Measurements from ENCODE around the gene SOX15. TPM values are rescaled to one million over a fixed set of nuclear protein-coding genes. Genes with fewer than 3 reads are reported as not detected.

Gene SOX15
- total and polyA plus RNA-seq, 2 of the 13 experiments (the other 11 are each of a cell fraction or from before 2014, with no cell fraction given) = 0.07 to 0.18 TPM

DNA sequence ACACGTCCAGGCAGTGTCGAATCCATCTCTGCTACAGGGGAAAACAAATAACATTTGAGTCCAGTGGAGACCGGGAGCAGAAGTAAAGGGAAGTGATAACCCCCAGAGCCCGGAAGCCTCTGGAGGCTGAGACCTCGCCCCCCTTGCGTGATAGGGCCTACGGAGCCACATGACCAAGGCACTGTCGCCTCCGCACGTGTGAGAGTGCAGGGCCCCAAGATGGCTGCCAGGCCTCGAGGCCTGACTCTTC lies 17.6 kb downstream of the SOX15 start (continued):
- TF ChIP-seq, protein P1, sequence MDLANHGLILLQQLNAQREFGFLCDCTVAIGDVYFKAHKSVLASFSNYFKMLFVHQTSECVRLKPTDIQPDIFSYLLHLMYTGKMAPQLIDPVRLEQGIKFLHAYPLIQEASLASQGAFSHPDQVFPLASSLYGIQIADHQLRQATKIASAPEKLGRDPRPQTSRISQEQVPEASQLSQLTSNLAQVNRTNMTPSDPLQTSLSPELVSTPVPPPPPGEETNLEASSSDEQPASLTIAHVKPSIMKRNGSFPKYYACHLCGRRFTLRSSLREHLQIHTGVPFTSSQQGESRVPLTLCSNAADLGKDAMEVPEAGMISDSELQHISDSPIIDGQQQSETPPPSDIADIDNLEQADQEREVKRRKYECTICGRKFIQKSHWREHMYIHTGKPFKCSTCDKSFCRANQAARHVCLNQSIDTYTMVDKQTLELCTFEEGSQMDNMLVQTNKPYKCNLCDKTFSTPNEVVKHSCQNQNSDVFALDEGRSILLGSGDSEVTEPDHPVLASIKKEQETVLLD (CRISPR knock-in tag; IDR thresholded peaks at IDR 0.05; ENCODE audit: low read depth) = 0 out of 2 replicates have a peak, but pooled peaks have one; percentile 70
- TF ChIP-seq ZSCAN22 (CRISPR knock-in tag; IDR thresholded peaks at IDR 0.05) (no peak), ARNTL (CRISPR knock-in tag; IDR thresholded peaks at IDR 0.05) (peak; percentile 98), SOX13 (IDR thresholded peaks at IDR 0.05) (no peak), SOX13 (CRISPR knock-in tag; conservative IDR thresholded peaks at IDR 0.05 in 1 of 2, IDR thresholded peaks at IDR 0.05 in 1 of 2) (0 out of 4 replicates have a peak, but pooled peaks of 1 of the 2 experiments have one; percentile 12), ZNF367 (CRISPR knock-in tag; IDR thresholded peaks at IDR 0.05; ENCODE audit: borderline replicate concordance) (no peak), JDP2 (CRISPR knock-in tag; IDR thresholded peaks at IDR 0.05; ENCODE audit: borderline replicate concordance) (no peak), SSRP1 (CRISPR knock-in tag; IDR thresholded peaks at IDR 0.05) (no peak; the same call in 1 of the 2 replicates), SNAPC2 (CRISPR knock-in tag; IDR thresholded peaks at IDR 0.05) (peak; percentile 87), ZFP37 (CRISPR knock-in tag; IDR thresholded peaks at IDR 0.05; ENCODE audit: borderline replicate concordance) (0 out of 2 replicates have a peak, but pooled peaks have one; percentile 46), SP2 (CRISPR knock-in tag; IDR thresholded peaks at IDR 0.05) (no peak), ZBTB1 (CRISPR knock-in tag; IDR thresholded peaks at IDR 0.05; ENCODE audit: borderline replicate concordance) (no peak), TOPORS (CRISPR knock-in tag; IDR thresholded peaks at IDR 0.05) (no peak), GZF1 (CRISPR knock-in tag; IDR thresholded peaks at IDR 0.05) (no peak), ZNF335 (CRISPR knock-in tag; IDR thresholded peaks at IDR 0.05) (peak; percentile 87; the same call in 1 of the 2 replicates), ZNF589 (CRISPR knock-in tag; conservative IDR thresholded peaks at IDR 0.05) (no peak; the same call in 1 of the 2 replicates), ZNF30 (CRISPR knock-in tag; IDR thresholded peaks at IDR 0.05) (no peak), XRCC5 (optimal IDR thresholded peaks at IDR 0.05; ENCODE audit: low read length) (peak; percentile 73), ZNF160 (CRISPR knock-in tag; IDR thresholded peaks at IDR 0.05) (no peak), HMG20B (CRISPR knock-in tag; conservative IDR thresholded peaks at IDR 0.05) (no peak), ZFX (CRISPR knock-in tag; IDR thresholded peaks at IDR 0.05; ENCODE audit: low read depth) (peak; percentile 97), MEIS2 (CRISPR knock-in tag; IDR thresholded peaks at IDR 0.05) (0 out of 2 replicates have a peak, but pooled peaks have one; percentile 92), ZNF501 (CRISPR knock-in tag; IDR thresholded peaks at IDR 0.05) (no peak), ZNF841 (CRISPR knock-in tag; IDR thresholded peaks at IDR 0.05; ENCODE audit: borderline replicate concordance) (no peak), PRMT3 (CRISPR knock-in tag; IDR thresholded peaks at IDR 0.05; ENCODE audit: borderline replicate concordance, low read depth) (no peak), ZNF839 (CRISPR knock-in tag; IDR thresholded peaks at IDR 0.05; ENCODE audit: borderline replicate concordance) (no peak), ZNF605 (CRISPR knock-in tag; IDR thresholded peaks at IDR 0.05) (no peak; the same call in 1 of the 2 replicates)
- TF ChIP-seq, protein P2, sequence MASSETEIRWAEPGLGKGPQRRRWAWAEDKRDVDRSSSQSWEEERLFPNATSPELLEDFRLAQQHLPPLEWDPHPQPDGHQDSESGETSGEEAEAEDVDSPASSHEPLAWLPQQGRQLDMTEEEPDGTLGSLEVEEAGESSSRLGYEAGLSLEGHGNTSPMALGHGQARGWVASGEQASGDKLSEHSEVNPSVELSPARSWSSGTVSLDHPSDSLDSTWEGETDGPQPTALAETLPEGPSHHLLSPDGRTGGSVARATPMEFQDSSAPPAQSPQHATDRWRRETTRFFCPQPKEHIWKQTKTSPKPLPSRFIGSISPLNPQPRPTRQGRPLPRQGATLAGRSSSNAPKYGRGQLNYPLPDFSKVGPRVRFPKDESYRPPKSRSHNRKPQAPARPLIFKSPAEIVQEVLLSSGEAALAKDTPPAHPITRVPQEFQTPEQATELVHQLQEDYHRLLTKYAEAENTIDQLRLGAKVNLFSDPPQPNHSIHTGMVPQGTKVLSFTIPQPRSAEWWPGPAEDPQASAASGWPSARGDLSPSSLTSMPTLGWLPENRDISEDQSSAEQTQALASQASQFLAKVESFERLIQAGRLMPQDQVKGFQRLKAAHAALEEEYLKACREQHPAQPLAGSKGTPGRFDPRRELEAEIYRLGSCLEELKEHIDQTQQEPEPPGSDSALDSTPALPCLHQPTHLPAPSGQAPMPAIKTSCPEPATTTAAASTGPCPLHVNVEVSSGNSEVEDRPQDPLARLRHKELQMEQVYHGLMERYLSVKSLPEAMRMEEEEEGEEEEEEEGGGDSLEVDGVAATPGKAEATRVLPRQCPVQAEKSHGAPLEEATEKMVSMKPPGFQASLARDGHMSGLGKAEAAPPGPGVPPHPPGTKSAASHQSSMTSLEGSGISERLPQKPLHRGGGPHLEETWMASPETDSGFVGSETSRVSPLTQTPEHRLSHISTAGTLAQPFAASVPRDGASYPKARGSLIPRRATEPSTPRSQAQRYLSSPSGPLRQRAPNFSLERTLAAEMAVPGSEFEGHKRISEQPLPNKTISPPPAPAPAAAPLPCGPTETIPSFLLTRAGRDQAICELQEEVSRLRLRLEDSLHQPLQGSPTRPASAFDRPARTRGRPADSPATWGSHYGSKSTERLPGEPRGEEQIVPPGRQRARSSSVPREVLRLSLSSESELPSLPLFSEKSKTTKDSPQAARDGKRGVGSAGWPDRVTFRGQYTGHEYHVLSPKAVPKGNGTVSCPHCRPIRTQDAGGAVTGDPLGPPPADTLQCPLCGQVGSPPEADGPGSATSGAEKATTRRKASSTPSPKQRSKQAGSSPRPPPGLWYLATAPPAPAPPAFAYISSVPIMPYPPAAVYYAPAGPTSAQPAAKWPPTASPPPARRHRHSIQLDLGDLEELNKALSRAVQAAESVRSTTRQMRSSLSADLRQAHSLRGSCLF (CRISPR knock-in tag; IDR thresholded peaks at IDR 0.05; ENCODE audit: borderline replicate concordance) = no peak; the same call in 1 of the 2 replicates

Measured in HepG2 (cell line).